H1 (cell line): ENCODE measurements around the gene RSPO1. TPM values are rescaled to one million over a fixed set of nuclear protein-coding genes. Genes with fewer than 3 reads are reported as not detected.

ENCODE experiments used
- CTCF ChIP-seq, 3 experiments: IDR thresholded peaks; 1 replicate in 2 of 3; 2 replicates in 1 of 3; pipeline versions ENCODE4 v1.5.1 to v1.6.1; 2011; ENCODE audit warnings: low read length in 3 of 3, mild to moderate bottlenecking in 3 of 3, inconsistent platforms in 2 of 3, low read depth in 1 of 3, moderate library complexity in 1 of 3; ENCODE audit not compliant: insufficient read depth in 1 of 3; ENCODE audit errors: control extremely low read depth in 1 of 3
- EP300 ChIP-seq, 2 experiments: IDR thresholded peaks; 1 replicate in 1 of 2; 2 replicates in 1 of 2; pipeline ENCODE4 v1.6.1; 2011 to 2012; ENCODE audit warnings: low read depth in 2 of 2, low read length in 2 of 2, mild to moderate bottlenecking in 2 of 2, borderline replicate concordance in 1 of 2, inconsistent platforms in 1 of 2, moderate library complexity in 1 of 2
- KDM4A ChIP-seq: IDR thresholded peaks from one replicate; pipeline ENCODE4 v1.7.1; 2012; ENCODE audit warnings: low read depth, mild to moderate bottlenecking, moderate library complexity, low read length, inconsistent platforms; ENCODE audit not compliant: severe bottlenecking
- RBBP5 ChIP-seq: IDR thresholded peaks from 2 replicates; pipeline ENCODE4 v1.7.1; 2012; ENCODE audit warnings: low read depth, mild to moderate bottlenecking, inconsistent platforms, low read length, moderate library complexity, borderline replicate concordance
- polyA plus RNA-seq, 7 experiments: library from polyadenylated mRNA; depleted of rRNA in 3 of 7; stranded (reverse) in 5 of 7; unstranded in 2 of 7; fragments of >200 nt in 5 of 7; fragments of 200-250 nt in 2 of 7; gene quantifications; 1 replicate in 5 of 7; 2 replicates in 1 of 7; 4 replicates in 1 of 7; pipeline versions ENCODE4 v1.2.1 to v1.2.3, GENCODE V29; 2011 to 2013; ENCODE audit warnings: missing spikeins in 2 of 7, mixed read lengths in 2 of 7
- total RNA-seq: library from RNA; stranded (reverse); fragmentation: NEBNext Ultra II Directional; extraction: Animal tissue kit (Norgen Biotek cat#: 25700); gene quantifications from 2 replicates; pipeline ENCODE4 v1.2.1, GENCODE V29; 2021

The RSPO1 gene
- total and polyA plus RNA-seq, 2 of the 8 experiments (the other 6 are each of a cell fraction or from before 2014, with no cell fraction given), result 0.39 TPM; not detected in 1

DNA sequence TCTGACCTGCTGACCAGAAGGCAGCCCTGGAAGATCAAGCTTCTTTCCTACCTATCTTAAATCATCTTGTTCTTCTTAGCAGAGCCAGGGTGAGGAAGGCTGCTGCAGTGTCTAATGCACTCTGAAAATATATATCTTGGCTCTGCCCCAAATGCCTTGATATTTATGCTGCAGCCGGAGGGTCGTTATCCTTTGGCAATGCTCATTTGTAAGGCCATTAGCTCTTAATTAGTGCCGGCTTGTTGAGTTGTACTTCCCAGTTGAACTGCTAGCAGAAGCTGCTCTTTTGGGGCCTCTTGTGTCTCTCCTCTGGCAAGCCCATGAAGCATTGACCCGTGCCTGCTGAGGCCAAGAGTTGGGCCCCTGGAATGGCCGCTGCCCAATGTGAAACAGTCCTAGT is 34.8 kb downstream of the RSPO1 start (continued):
- TF ChIP-seq CTCF (IDR thresholded peaks at IDR 0.05; ENCODE audit: control extremely low read depth in 1 of 3, insufficient read depth in 1 of 3, low read depth in 1 of 3, low read length in 3 of 3) (no peak), KDM4A (no peak), RBBP5 (no peak), EP300 (IDR thresholded peaks at IDR 0.05; ENCODE audit: borderline replicate concordance in 1 of 2, low read depth in 2 of 2, low read length in 2 of 2) (no peak)
